ENCODE data around the gene RNF157.
A peak's percentile ranks its signal among the peaks of the same experiment; 100 is the strongest.
"Not testable (repeated sequence)": the region's sequence is repeated elsewhere in the genome, so short reads cannot be mapped to it uniquely, and the experiment has no call there.

Gene RNF157

DNA sequence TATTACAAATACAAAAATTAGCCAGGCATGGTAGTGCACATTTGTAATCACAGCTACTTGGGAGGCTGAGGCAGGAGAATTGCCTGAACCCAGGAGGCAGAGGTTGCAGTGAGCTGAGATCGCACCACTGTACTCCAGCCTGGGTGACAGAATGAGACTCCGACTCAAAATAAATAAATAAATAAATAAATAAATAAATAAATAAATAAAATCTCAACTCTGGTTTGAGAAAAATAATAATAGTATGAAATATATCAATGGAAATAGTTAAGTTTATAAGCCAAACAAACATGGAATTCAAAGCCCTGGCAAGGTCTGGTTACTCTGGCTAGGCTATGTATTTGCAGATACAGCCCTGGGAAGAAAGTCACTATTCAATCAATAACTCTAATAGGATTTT is 53.5 kb downstream of the RNF157 start:
- not testable (repeated sequence) for DNase-seq

DNA sequence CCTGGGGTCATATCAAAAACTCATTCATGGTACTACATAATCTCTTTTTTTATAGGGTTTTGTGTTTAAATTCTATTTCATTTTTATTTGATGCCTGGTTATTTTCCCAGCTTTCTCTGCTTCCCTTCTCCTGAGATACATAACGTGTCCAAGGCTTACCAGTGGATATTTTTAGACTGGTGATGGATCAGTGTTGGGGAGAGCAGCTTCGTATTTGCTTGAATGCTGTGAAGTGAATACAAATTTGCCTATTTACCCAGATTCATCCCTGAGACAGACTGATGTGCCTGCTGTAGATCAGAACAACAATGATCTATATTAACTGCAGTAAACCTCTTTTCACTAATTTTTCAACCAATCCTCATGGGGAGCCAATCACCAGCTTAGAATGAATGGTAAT is 56.0 kb downstream of the RNF157 start:
- DNase-seq: no peak

DNA sequence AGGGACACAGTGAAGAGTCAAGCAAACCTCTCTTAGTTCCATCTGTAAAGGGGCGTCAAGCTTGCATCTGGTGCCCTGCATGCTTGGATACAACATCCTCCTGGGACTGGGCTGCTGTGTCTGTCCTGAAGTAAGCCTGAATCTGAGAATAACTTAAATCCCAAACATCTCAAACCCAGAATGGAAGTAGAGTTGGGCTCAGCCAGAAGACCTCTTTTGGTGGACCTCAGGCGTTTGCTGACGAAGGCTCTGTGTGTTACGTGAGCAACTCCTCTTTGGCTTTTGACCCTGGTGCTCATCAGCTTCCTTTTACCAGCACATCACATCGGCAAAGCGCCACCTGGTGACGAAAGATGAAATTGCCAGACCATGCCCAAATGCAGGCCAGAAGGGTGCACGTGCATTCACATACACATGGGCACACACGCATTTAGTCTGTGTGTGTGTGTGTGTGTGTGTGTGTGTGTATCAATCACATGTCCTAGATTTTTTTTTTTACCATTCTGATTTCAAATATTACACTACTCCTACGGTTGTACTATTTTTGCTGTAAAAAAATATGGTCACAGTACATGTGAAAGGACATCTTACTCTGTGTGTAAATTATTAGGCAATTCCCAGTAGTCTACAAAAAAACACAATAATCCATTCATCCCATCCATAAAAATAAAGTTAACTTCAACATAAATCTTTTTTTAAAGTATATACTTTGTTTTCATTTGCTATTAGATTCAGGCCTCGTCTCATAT is 58.1 kb downstream of the RNF157 start:
- DNase-seq: peak; percentile 83

DNA sequence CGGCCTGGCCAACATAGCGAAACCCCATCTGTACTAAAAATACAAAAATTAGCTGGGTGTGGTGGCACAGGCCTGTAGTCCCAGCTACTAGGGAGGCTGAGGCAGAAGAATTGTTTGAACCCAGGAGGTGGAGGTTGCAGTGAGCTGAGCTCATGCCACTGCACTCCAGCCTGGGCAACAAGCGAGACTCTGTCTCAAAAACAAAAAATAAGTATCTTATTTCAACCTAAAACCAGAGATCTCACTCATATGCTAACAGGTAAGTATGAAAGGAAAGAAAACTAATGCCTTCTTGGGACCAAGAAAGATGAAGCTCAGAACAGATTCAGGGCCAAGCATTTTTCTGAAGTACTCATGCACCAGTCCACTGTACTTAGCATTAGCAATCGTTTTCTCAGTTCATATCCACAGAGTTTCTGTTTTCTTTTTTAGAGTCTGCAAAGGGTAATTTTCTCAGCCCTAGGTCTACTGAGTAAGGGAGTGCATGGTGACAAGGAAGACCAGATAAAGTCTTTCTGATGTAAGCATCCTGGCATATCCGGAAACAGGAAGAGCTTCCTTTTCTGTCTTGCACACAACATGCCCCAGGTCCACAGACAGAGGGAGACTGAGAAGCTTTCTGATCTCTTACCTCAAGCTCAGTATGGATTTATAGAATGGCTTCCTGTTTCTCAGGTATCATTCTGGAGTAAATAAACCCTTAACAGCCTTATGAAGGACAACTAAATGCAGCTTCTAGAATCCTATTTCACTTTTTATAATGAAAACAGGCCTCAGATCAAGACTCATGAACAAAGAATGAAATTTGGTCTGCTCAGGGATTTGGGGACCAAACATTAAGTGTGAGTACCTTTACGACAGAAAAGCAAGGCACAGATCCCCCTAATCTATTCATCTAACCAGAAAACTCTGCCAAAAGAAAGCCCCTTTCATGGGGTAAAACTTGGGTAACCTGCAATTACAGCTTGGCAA is 60.5 kb downstream of the RNF157 start:
- no peak for DNase-seq

DNA sequence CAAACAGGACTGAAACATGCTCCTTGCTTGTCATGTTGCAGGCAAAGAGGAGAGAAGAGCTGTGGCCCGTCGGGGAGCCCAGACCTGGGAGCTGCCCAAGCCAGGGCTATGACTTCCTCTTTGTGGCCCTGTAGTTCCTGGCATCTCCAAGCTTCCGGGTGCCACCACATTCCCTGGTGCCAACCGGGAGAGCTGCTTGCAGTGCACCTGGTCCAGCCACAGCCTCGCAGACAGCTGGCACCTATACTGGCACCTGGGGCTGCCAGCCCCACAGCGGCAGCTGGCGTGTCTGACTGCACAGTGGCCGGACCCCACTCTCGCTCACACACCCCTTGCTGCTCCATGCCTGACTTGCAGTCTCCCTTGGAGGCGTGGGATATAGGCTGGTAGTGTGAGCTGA is 62.2 kb downstream of the RNF157 start:
- no peak for DNase-seq

DNA sequence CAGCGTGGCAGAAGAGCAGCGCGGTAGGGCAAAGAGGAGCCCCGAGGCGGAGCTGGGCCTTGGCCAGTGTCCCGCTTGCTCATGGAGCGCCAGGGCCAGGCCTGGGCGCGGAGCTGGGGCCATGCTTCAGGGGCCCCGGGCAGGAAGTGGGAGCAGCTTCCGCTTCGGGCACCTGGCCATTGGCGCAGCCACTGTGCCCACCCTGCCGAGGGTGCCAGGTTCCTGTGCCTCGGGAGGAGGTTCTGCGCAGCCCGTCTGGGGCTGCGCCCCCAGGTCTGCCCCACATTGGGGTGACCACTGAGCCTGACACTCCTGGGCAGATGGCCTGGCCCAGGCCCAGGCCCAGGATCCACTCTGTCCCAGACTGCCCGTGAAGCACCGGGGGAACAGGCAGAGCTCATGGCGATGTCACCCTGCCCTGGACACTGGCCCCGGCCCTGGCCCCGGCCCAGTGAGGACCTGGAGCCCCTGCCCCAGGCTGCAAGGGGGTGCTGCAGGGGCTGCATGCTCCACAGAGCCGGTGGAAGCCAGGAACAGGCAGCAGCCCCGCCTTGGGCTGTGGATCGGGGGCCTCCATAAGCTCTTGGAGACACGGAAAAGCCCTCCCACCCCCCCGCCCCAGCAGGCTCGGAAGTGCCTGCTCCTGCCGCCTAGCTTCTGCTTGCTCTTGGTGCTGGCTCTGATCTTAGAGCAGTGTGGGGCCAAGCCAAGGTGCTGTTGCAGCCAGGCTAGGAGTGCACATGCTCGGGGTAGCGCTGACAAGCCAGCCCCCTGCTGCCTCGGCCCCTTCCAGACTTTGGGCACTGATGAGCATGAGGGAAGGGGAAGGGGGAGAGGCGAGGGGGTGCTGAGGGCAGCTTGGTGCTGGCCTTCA is 63.4 kb downstream of the RNF157 start:
- no peak for DNase-seq

DNA sequence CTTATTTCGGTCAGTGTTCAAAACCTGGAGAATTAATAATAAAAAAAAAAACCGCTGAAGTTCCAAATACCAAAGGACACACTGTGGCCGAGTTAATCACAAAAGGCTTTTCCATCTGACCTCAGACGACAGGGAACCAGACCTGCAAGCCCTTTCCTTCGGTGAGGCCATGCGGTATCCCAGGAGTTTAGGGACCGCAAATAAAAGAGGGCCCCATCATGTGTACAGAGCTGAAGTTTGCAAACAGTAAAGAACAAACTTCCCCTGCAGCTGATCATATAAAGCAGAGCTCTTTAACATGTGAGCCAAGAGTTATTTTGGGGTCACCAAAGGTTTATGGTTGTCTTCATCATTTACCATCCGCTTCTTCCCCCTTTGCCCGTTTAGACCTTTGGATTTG is 66.3 kb downstream of the RNF157 start:
- DNase-seq: no peak

DNA sequence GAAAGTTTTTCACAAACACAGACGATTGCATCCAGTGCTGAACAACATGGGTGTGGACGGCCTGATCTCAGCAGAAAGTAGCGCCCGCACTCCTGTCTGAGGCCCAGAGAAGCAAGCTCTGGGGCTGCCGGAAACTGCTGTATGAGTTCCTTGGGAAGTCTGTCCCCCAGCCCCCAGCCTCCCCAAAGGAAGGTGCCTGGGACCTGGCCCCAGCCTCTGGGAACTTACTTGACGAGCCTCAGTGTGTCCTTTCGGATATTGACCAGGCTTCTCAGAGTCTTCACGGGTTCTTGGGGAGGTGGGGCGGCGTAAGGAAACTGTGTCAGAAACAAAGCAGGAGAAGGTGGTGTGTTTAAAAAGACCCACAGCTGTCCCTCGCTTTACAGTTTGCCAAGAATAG is 66.8 kb downstream of the RNF157 start:
- no peak for DNase-seq

DNA sequence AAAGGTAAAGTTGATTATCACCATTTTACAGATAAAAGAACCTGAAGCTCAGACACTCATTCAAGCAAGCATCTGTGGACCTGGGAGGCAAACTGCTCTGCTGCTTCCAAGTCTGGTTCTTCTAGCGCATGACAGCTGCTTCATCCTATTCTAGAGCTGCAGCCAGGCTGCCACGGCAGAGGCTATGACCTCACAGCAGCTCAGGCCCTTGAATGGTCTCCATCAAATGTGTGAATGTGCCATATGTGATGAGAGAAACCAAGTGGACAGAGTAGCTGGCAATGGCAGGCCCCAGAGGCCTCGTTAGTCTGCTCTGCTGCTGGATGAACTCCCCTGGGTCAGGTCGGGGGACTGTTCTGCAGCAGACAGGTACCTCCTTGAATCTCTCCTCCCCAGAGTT is 68.6 kb downstream of the RNF157 start:
- no peak for DNase-seq

DNA sequence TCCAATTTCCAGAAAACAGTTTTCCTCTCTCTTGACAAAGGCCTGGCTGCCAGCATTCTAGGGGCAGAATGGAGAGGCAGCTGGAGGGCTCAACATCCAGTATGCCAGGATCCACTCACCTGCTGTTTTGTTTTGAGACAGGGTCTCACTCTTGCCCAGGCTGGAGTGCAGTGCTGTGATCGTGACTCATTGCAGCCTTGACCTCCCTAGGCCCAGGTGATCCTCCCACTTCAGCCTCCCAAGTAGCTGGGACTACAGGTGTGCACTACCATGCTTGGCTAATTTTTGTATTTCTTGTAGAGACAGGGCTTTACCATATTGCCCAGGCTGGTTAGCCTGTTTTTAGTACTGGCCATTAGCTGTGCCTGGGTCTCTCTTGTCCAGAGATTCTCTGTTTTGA is 70.2 kb downstream of the RNF157 start:
- no peak for DNase-seq

DNA sequence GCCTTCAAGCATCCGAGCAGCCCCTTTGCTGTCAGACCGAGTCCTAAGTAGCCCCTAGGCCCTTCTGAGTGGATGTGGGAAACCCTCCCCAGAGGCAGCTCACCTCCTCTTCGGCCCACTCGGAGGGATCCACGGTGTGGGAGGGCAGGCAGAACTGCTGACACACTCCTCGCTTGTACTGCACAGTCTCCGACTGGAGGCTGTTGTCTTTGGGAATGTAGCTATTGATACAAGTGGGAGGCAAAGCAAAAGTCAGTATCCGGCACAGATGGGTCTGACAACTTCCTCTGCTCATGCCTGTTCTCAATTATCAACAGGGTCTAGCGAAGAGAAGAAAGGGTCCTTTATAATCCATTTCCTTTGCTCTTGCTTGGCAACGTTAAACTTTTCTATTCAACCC is 73.4 kb downstream of the RNF157 start:
- DNase-seq: no peak

DNA sequence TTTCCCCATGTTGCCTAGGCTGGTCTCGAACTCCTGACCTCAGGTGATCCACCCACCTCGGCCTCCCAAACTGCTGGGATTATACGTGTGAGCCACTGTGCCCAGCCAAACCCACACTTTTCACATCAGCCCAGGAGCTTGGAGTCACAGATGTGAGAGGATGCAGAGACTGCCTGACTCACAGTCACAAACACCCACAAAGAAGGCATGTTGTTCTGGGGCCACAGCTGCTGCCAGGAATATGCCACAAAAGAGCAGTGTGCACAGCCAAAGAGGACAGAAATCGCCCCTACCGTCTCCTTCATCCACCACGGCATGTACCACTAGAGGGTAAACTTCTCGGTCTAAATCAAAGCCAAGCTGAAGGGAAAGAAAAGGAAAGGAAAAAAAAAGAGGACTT is 74.1 kb downstream of the RNF157 start:
- no peak for DNase-seq

DNA sequence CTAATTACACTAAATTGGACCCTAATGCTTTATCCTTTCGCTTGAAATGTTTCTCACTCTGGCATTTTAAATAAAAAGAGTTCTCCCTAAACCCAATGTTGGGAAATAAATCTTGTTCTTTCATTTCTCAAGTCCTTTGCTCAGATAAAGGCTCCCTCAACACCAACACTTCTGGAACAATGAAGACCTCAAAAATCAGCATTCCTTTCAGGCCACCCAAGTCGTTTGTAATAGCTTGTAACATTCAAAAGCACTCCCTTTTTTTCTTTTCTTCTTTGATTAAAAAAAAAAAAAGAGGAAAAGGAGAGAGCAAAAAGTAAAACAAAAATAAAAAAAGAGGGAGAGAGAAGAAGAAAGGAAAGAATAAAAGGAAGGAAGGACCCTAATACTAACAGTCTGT is 76.0 kb downstream of the RNF157 start:
- DNase-seq: no peak

DNA sequence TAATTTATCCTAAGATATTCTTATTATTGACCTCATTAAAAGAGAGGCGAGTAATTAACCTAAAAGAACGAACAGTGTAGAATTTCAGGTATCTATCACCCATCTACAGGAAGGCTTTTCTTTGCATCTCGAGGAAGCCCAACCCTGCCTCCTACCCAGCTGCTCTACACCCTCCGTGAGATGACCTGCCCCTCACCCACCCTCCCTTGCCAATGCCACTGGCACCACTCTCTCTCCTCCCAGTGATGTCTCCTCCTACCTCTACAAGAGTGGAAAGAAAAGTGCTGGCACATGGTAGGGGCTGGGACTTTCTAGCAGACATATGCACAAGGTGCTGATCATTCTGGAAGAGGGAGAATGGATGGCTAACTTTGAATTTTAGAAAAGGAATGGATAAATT is 76.4 kb downstream of the RNF157 start:
- no peak for DNase-seq

DNA sequence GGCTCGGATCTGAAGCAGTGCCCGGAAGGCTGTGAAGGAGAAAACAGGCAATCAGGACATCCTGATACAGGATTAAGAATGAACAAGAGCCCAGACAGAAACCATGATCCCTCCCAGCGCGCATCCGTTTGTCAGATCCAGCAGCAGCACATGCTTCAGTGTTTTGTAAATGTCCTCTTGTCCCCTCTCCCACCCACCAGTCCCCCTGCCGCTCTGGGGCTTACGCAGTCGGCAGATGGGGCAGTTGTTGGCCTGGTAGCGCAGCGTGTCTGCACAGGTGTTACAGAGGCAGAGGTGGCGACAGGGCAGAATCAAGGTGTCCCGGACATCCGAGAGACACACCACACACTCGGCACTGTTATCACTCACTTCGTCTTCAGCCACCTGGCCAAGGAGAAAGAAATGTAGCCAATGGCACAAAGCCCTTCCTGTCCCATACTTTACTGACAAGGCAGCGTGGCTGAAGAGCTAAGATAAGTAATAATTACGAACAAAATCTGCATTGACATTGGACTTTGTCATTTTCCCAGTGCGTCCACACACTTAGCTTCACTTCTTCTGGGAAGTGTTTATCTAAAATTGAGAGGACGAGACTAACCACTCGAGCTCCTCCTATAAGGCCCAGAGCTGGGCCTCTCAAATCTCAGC is 78.5 kb downstream of the RNF157 start:
- DNase-seq: no peak

DNA sequence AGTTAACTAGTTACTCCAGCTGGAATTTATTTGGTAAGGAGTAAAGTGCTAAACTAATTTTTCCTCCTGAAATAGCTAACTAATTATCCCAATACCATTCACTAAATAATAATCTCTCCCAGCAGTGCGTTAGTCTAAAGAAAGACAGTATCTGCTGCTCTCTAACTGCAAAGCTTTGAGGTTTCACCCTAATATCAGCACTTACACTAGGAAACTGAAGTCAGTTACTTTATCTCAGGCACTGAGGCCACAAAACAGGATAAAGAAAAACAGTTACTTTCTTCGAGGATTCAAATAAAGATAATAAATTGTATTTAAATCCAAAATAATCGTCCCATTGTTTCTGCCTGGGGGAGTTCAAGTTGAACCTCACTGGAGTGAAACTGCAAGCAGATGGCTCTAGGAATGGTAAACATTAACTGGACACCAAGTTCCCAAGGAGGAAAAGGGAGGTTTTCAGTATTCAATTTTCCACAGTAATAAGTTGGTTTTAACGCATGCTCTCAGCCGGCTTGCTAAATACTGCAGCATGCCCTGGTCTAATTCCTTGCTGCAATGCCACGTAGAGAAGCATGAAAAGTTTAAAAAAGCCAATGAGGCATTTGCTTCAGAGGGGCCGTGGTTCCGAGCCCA is 79.3 kb downstream of the RNF157 start:
- DNase-seq: peak; percentile 62

DNA sequence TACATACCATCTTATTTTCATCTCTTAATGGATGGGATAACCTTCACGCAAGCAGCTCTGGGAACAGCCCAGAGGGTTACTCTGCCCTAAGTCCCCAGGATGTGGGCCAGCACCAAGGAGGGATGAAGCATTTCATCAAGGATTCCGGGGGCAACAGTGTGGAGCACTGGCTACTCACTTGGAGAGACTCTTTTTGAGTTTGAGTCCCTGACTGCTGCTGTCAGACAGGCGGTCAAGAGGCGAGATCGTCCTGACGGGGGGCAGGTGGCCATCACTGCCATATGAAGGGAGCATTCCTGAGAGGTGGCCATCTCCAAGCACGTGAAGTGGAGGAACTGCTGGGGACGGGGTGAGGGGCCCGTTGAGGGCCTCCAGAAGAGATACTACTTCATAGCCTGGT is 81.1 kb downstream of the RNF157 start:
- DNase-seq: no peak

DNA sequence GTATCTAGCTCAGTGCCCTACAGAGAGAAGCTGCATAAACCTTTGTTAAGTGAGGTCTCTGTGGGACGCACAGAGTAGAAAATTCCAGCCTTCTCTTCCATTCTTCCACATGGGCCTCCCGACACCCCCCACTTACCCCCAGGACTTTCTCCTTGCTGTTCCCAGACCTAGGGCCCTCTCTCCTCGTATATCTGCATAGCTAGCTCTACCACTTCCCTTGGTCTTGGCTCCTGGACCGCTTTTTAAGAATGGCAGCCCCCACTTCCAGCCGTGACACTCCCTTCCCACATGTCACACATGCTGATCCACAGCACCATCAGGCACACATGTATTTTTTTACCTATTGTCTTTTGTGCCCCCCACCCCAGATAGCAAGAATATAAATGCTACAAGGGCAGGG is 82.5 kb downstream of the RNF157 start:
- DNase-seq: no peak

DNA sequence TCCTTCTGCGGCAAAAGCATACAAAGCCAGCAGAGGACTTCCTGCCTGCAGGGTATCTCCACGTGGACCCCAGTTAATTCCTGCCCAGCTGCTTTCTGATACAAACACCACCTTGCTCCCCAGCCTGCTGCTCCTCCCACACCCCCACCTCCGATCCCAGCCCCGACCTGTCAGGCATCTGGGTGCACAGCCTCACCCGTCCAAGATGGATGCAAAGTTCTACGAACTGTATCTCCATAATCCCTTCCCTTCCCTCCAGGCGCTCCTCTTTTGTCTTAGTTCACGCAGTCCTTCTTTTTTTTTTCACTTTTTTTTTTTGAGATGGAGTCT is 83.7 kb downstream of the RNF157 start:
- DNase-seq: no peak

DNA sequence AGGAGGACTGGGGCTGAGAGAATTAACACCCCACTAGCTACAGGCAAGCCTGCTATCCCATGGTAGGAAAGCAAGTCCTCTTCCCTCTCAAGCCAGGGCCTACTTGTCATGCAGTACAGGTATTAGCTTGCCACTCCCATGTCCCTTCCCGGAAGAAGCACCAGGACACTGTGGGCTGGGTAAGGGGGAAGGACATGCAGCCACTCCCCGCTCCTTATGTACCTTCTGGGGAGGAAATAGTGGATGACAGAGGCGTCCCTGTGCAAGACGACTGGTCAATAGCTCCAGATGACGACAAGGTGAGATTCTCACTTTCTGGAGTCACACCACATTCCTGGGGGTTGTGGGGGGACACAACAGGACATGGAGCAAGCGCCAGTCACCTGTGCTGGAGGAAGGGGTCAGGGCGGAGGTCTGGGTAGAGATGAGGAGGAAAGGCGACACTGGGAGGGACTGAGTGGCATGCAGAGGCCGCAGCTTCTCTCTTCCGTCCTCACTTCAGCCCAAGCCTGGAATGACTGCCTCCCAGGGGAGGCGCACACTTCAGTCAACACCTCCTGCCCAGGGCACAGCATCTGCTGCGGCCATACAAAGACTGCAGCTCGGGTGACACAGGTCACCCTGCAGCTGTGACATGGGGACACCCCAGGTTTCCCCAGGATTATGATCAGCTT is 84.2 kb downstream of the RNF157 start:
- no peak for DNase-seq

DNA sequence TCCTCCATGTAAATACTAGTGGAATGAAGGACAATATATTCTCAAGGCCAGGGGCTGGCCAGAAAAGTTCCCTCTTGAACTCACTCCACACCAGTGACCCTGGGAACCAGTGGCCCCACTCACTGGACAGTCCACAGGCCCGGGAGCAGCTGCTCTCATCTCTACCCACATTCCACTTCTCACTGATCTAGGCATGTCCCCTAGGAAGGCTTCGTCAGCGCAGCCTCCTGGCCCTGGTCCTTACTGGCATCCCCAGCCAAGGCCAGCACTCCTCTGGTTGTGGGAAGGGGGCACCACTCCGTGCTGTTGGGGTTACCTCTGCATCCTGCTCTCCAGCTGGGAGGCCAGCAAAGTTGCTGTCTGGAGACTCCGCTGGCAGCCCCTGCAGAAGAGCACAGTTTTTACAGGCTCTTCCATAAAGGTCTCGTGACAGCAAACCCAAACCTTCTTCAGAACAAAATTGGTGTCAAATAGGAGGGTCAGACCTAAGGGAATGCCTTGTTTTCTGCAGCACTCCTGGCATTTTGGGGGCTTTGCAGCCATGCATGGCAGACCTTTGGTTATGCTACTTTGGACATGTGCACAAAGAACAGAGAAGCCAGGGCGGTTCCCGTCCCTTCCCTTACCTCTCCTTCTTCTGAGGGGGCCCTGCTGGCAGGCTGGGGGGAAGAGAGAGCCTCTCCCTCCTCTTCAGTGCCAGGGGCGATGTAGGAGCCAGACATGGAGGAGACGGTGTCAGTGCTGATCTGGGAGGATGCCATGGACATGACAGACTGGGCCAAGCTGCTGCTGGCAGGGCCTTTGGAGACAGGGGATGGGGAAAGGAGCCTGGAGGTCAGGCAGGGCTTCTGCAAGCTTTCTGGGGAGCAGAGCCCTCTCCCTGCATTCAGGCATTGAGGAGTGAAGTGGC is 85.1 kb downstream of the RNF157 start:
- DNase-seq: no peak
